ENCODE results near the gene CAMK1G. TPM values are rescaled to one million over a fixed set of nuclear protein-coding genes. Genes with fewer than 3 reads are reported as not detected.

Gene CAMK1G
- total RNA-seq, 1 experiment from 2014 or later = 0.47 TPM

DNA sequence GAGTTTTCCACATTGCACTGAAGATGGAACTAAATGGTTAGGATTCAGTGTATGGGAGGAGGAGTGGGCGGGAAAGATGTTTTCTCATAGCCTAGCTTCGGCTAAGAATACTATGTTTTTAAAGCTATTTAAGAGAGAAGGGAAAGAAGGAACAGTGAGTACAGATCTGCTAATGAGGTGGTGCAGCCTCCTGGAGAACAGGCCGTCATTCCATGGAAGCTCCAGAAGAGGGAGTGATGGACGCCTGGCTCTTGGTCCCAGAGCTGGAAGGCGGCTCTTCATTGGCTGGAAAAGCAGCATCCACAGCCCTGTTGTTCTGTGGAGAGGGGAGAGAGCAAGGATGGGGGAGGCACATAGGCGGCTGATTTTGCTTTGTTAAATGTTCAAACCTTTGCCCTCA, 6.9 kb downstream of the CAMK1G start:
- in situ Hi-C loops (cut with HindIII; ENCODE audit: low pct_unique_long_range_greater_than_20kb, low sequenced_read_pairs) = no loop called here
- DNase-seq (ENCODE audit: low read depth) = no peak

DNA sequence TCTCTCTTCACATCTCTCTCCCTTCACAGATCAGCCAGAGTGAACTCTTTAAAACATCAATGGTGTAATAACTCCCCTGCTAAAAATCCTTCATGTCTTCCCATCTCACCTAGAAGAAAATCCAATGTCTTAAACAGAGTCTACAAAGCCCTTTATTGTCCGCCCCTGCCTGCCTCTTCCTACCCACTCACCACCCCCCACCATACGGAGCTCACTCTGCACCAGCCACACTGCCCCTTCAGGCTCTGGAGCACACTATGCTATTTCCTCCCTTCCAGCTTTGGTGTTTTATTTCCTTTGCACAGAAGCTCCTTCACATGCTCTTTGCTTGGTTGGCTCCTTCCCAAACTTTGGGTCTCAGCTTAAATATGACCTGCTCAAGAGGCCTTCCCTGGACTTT, 10.2 kb downstream of the CAMK1G start:
- in situ Hi-C loops (cut with HindIII; ENCODE audit: low pct_unique_long_range_greater_than_20kb, low sequenced_read_pairs) = no loop called here
- no peak for DNase-seq (ENCODE audit: low read depth)

DNA sequence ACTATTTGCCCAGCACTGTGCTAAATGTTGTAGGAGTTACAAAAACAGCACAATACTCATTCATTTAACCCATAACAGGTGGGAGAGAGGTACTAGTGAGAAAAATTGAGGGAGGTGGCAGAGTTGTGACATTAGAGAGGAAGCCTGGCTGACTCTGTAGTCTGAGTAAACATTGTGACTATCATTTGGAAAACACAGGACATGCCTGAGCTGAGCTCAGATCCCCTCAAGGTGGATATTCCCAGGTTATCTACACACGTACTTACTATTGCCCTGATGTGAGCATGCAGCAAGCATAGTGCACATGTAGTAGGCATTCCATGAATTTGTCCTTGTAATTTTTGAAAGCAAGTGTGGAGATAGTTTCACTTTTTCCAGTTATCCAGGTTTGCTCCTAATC, 10.9 kb downstream of the CAMK1G start:
- no peak for DNase-seq (ENCODE audit: low read depth)
- in situ Hi-C loops (cut with HindIII; ENCODE audit: low pct_unique_long_range_greater_than_20kb, low sequenced_read_pairs) = no loop called here

DNA sequence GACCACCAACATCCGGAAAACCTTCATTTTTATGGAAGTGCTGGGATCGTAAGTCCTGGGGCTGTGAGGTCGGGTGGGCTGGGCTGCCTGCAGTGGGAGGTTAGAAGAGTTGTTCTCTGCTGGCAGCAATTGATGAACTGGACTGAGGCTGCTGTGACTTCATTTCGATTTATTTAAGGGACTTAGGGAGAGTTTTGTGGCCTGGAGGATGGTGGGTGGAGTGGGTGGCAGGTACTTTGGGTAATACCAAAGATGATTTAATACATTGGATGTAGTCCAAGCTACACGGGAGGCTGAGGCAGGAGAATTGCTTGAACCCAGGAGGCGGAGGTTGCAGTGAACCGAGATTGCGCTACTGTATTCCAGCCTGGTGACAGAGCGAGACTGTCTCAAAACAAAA, 11.5 kb downstream of the CAMK1G start:
- DNase-seq (ENCODE audit: low read depth) = no peak
- in situ Hi-C loops (cut with HindIII; ENCODE audit: low pct_unique_long_range_greater_than_20kb, low sequenced_read_pairs) = no loop called here

DNA sequence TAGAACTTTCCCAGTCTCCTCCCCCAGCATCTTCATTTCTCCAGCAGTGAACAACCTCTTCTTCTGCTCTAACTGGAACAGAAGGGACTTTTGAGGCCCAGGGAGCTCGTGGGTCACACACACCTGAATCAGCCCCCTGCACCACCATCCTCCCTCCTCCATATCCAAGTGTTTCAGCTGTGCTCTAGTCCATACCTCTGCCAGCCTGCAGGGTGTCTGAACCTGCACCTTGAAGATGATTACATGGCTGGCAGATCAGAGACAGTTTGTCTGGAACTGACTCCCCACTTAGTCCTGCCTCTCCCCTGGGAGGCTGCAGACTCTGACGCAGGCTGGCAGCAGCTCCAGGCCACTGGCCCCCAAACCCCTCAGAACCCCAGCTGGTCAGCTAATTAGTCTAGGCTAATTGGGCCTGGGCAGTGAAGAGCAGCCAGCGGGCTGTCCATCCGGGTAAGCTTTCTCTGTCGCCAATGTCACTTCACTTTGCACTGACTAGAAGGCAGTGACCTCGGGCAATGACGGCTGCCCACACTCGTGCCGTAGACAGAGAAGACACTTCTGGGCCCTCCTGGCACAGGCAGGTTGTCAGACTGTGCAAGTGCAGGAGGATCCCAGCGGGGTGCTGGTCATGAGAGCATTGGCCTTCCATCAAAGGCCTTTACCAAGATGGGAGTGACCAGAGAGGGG, 12.2 kb downstream of the CAMK1G start:
- DNase-seq (ENCODE audit: low read depth) = no peak
- in situ Hi-C loops (cut with HindIII; ENCODE audit: low pct_unique_long_range_greater_than_20kb, low sequenced_read_pairs) = no loop called here

DNA sequence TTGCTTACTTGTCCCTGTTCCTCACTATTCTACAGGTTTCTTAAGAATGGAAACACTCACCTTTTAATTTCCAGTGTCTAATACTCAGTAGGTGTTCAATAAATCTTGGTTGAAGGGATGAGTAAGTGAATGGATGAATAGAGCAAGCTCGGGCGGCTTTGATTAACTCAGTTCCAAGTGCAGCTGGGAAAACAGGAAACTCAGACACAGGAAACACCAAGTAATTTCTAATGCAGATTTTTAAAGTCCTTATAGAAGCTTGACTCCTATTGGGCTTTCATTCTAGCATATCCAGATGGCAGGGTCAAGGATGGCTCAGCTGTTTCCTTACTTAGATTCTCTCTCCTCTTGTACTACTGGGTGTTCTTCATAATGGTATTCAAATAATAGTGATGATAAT, 14.0 kb downstream of the CAMK1G start:
- no peak for DNase-seq (ENCODE audit: low read depth)
- in situ Hi-C loops (cut with HindIII; ENCODE audit: low pct_unique_long_range_greater_than_20kb, low sequenced_read_pairs) = no loop called here

DNA sequence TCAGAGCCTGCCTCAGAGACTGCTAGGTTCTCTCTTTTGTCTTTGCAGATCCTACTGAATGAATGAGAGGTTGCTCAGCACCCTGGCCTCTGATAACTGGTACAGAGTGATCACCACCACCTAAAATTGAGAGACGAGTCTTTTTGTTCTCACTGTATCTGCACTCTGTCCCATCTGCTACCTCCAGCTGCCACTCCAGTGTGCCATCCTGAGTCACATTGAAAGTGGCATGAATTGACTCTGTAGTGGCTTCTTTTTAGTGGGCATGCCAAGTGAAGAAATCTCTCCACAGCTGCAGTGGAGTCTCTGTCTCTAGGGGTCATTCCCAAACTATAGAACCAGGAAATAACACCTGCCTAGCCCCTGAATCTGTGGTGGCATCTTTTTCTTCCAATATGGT, 14.7 kb downstream of the CAMK1G start:
- no peak for DNase-seq (ENCODE audit: low read depth)
- in situ Hi-C loops (cut with HindIII; ENCODE audit: low pct_unique_long_range_greater_than_20kb, low sequenced_read_pairs) = no loop called here

DNA sequence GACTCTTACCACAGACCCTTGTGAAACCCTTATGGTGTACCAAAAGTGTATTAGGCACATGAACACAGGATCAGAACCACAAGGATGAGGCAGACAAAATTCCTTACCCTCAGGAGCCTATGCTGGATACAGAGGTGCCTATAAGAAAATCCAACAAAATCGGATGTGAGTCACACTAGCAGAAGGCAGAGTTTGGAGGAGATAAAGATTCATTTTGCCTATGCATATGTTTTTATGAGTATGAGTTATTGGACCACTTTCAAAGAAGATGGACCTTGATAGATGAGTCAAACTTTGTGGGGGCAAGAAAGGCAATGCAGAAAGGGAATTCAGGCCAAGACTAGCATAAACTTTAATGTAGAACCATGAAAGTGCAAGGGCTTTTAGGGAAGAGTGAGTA, 17.0 kb downstream of the CAMK1G start:
- in situ Hi-C loops (cut with HindIII; ENCODE audit: low pct_unique_long_range_greater_than_20kb, low sequenced_read_pairs) = no loop called here
- DNase-seq (ENCODE audit: low read depth) = no peak

DNA sequence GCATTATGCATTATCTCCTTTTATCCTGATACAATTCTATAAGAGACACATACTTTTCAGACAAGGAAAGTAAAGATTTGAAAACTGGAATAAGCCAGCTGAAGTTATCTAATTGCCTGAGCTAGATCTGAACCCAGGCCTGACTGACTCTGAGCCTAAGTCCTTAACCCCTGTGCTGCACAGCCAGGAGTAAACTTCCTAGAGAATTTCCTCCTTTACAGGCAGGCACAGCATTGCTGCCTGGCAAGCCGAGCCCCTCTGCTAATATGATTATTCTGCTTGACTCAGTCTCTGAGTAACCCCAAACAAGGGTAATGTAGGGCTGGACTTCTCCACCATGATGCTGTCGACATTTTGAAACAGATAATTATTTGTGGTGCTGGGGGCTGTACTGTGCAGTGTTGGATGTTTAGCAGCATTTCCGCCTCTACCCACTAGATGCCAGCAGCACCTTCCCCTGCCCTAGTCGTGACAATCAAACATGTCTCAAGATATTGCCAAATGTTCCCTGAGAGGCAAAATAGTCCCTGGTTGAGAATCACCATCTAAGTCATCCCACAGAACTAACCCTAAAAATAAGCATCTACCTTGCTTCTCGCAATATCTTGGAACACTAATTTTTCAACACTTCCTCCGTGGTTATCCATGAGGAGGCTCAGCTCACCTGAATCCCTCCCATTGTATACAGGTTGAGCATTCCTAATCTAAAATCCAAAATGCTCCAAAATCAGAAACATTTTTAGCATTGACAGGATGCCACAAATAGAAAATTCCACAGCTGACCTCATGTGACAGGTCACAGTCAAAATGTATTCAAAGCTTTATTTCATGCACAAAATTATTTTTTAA, 18.5 kb downstream of the CAMK1G start:
- in situ Hi-C loops (cut with HindIII; ENCODE audit: low pct_unique_long_range_greater_than_20kb, low sequenced_read_pairs) = no loop called here
- peak; percentile 39 for DNase-seq (ENCODE audit: low read depth)

DNA sequence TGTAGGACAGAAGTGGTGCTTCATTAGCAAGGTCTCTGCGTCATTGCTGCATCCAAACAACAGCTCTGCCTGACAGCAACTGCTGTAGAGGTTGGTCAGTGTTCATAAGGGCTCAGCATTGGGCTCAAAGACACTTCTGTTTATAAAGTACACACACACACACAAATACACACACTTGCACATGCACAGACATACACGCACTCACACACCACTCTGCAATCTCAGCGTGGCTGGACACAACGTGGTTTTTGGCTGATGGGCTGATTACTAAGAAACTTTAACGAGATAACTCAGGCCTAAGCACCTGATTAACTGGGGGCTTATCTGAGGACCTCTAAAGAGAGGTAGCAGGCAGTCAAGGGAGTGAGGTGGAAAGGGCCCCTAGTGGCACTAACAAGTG, 20.4 kb downstream of the CAMK1G start:
- DNase-seq (ENCODE audit: low read depth) = no peak
- in situ Hi-C loops (cut with HindIII; ENCODE audit: low pct_unique_long_range_greater_than_20kb, low sequenced_read_pairs) = no loop called here

DNA sequence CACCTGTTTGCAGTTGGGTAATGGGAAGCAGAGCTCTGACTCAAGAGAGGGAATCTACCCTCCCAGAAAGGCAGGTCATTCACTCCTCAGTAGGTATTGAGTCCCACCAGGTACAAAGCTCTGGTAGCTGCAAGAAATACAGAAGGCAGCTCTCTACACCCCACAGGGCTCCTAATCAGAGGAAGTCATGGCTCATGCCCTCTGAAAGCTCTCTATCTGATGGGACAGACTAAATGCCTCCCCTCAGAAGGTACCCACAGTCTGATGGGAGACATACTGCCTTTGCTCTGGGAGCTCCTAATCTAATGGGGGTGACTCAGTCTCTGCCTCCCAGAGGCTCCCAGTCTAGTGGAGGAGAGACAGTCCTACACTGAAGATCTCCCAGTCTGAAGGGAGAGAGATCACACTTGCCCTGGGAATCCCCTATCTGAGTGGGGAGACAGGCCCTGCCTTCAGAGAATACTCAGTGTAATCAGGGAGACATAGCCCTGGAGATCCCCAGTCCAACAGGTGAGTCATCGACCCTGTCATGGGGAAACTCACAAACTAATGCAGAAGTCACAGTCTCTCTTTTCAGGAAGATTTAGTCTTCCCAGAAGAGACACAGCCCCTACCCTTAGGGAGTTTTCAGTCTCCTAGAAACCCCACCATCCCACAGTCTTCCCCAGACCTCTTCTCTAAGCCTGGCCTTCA, 23.7 kb downstream of the CAMK1G start:
- peak; percentile 67 for DNase-seq (ENCODE audit: low read depth)
- in situ Hi-C loops (cut with HindIII; ENCODE audit: low pct_unique_long_range_greater_than_20kb, low sequenced_read_pairs) = no loop called here

DNA sequence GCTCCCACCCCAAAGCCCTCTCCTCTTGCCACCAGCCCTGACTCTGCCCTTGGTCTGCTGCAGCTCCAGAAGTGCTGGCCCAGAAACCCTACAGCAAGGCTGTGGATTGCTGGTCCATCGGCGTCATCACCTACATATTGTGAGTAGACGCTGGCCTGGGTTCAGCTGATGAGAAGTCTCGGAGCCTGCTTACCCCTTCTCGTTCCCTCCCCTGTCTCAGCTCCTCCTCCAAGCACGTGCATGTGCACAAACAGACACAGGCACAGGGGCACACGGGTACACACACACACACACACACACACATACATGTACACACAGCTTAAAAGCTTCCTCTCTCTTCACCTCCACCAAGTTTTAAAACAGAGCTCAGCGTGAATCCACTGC, 24.3 kb downstream of the CAMK1G start:
- in situ Hi-C loops (cut with HindIII; ENCODE audit: low pct_unique_long_range_greater_than_20kb, low sequenced_read_pairs) = no loop called here
- no peak for DNase-seq (ENCODE audit: low read depth)

DNA sequence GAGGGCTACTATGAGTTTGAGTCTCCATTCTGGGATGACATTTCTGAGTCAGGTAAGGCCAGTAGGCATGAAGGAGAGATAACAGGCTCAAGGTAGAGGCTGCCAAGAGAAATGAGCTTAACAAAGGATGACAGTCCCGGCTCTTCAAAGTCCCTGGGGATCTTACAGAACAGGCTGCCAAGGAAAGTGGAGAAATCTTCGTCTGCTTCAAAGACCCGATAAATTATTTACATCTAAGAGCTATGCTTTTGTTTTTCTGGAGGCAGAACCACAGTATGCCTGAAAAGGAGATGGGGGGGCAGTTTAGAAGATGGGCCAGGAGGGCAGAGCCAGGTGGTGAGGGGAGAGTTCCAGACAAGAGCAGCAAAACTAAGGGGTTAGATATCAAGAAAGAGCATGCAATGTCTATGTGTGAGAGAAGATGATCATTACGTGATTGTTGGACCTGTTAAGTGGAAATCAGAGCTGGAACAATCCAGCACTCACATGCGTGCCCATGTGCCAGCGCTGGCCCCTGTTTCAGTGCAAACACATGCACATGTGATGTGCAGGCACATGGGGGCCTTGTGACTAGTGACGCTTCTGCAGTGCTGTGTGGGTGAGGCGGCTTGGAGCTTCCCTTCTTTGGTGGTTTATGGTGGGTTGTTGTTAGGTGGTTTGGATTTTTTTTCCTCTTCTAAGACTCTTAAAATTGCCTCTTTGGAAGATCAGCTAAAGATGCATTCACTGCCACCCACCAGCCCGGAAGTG, 25.7 kb downstream of the CAMK1G start:
- in situ Hi-C loops (cut with HindIII; ENCODE audit: low pct_unique_long_range_greater_than_20kb, low sequenced_read_pairs) = no loop called here
- DNase-seq (ENCODE audit: low read depth) = no peak

DNA sequence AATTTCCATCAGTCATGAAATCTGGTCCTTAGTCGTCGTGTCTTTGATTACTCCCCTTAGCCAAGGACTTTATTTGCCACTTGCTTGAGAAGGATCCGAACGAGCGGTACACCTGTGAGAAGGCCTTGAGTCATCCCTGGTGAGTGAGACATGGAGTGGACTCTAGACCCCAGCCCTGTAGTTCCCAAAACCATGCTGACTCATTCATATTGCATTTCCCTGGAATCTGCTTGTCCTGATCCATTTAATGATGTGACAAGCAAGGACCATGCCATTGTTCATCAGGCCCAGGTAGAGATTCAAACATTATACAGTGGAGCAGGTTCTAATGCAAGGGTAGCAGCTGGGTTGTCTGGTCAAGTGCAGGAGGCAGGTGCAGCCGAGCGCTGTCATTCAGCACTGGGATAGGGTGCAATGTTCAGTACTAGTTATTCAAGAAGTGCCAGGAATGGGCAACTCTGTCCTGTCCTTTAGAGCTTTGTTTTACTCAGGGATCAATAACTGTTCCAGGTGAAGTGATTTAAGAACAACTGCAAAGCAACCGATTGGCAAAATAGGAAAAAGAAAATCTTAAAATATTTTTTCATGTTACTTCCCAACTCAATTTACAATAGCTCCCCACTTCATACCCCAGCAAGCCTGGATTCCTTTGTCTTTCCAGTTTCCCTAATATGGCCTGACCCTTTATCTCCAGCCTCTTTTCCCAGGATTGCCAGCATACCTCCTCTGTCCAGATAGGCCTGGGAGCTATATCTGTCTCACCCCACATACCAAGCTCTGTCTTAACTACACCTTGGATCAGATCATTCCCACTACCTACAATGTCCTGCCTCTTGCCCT, 26.5 kb downstream of the CAMK1G start:
- in situ Hi-C loops (cut with HindIII; ENCODE audit: low pct_unique_long_range_greater_than_20kb, low sequenced_read_pairs) = no loop called here
- no peak for DNase-seq (ENCODE audit: low read depth)

DNA sequence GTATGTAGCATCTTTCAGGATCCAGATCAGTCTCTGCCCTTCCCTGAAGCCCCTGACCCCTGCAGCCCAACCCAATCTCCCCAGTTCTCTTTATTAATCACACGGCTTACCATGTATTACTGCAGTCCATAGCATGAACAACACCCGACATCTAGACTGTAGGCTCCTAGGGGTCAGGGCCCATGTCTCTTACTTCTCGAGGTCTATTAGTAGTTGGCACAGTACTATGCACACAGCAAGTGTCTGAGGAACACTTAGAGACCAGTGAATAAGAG, 27.1 kb downstream of the CAMK1G start:
- in situ Hi-C loops (cut with HindIII; ENCODE audit: low pct_unique_long_range_greater_than_20kb, low sequenced_read_pairs) = no loop called here
- DNase-seq (ENCODE audit: low read depth) = no peak

DNA sequence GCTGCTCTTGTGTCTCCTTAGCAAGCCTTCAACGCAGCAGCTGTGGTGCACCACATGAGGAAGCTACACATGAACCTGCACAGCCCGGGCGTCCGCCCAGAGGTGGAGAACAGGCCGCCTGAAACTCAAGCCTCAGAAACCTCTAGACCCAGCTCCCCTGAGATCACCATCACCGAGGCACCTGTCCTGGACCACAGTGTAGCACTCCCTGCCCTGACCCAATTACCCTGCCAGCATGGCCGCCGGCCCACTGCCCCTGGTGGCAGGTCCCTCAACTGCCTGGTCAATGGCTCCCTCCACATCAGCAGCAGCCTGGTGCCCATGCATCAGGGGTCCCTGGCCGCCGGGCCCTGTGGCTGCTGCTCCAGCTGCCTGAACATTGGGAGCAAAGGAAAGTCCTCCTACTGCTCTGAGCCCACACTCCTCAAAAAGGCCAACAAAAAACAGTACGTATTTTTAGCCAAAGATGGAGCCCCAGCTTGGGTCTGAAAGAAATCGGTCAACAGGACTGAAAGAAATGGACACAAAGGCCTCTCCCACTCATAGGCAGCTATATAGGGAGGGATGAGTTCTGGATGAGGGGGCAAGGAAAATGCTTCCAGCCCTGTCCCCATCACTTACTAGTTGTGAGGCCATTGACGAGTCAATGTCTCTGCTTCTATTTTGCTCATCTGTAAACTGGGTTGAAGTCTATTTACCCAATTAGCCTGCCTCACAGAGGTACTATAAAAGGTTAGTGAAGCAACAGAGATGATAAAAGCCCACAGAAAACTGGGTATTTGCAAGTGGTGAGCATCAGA, 28.5 kb downstream of the CAMK1G start:
- in situ Hi-C loops (cut with HindIII; ENCODE audit: low pct_unique_long_range_greater_than_20kb, low sequenced_read_pairs) = no loop called here
- DNase-seq (ENCODE audit: low read depth) = no peak

DNA sequence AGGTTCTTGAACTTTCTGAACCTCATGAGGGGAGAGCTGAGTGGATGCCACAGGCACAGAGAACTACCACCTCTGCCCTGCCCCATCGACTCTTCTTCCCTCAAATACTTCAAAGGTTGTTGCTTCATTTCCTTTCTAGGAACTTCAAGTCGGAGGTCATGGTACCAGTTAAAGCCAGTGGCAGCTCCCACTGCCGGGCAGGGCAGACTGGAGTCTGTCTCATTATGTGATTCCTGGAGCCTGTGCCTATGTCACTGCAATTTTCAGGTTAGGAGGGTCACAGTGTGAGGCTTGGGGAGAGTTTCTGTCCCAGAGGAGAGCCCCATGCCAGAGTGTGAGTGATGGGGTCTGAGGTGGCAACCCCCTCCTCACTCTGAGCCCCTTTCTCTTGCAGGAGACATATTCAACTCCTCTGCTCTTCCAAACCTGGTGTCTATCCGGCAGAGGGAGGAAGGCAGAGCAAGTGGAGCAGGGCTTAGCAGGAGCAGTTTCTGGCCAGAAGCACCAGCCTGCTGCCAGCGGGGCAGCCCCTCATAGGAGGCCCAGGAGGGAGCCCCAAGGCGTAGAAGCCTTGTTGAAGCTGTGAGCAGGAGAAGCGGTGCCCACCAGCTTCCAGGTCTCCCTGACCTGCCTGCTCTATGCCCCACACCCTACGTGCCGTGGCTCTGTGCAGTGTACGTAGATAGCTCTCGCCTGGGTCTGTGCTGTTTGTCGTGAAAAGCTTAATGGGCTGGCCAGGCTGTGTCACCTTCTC, 29.3 kb downstream of the CAMK1G start:
- in situ Hi-C loops (cut with HindIII; ENCODE audit: low pct_unique_long_range_greater_than_20kb, low sequenced_read_pairs) = no loop called here
- no peak for DNase-seq (ENCODE audit: low read depth)
